ENCODE measurements around the gene AVPR2.

GRCh38 chrX:153867671-153868070 is 36.8 kb upstream of the AVPR2 start:
- no peak for TF ChIP-seq GATA3 (IDR thresholded peaks at IDR 0.05; ENCODE audit: low read depth, low read length)
- TF ChIP-seq GATA2 (IDR thresholded peaks at IDR 0.05; ENCODE audit: low read depth, low read length) = no peak
